HEK293T (cell line): Measurements from ENCODE around the gene NAALADL2.

Experiments used
- CTCF ChIA-PET: fragments of 350-600 bp; formaldehyde crosslinking; extraction: SDS; loops from one replicate; lab custom pipeline; 2021; ENCODE audit warnings: antibody characterized with exemption, inconsistent platforms; lab: Yijun Ruan, JAX
- POLR2A ChIA-PET: fragments of 350-600 bp; formaldehyde crosslinking; extraction: SDS; loops from one replicate; lab custom pipeline; 2020; ENCODE audit warnings: antibody characterized with exemption, inconsistent platforms; lab: Yijun Ruan, JAX
- DNase-seq: peaks from one replicate; pipeline ENCODE4 v3.0.0; 2012; ENCODE audit warnings: mixed read lengths; ENCODE audit errors: extremely low spot score
- ARNT ChIP-seq: fragments of 450-650 bp; IDR thresholded peaks from 2 replicates; pipeline ENCODE4 v1.6.1; 2017; ENCODE audit warnings: mild to moderate bottlenecking
- BHLHE40 ChIP-seq: fragments of 450-650 bp; IDR thresholded peaks from 2 replicates; pipeline ENCODE4 v1.6.1; 2016; ENCODE audit warnings: mild to moderate bottlenecking, moderate library complexity, borderline replicate concordance
- CTBP1 ChIP-seq: fragments of 450-650 bp; IDR thresholded peaks from 2 replicates; pipeline ENCODE4 v1.6.1; 2016; ENCODE audit warnings: borderline replicate concordance
- ELF4 ChIP-seq: fragments of 450-650 bp; IDR thresholded peaks from 2 replicates; pipeline ENCODE4 v1.6.1; 2017; ENCODE audit warnings: antibody characterized with exemption
- FOXA1 ChIP-seq: fragments of 450-650 bp; IDR thresholded peaks from 2 replicates; pipeline ENCODE4 v1.6.1; 2016; ENCODE audit warnings: mild to moderate bottlenecking
- FOXK2 ChIP-seq: fragments of 450-650 bp; IDR thresholded peaks from 2 replicates; pipeline ENCODE4 v1.6.1; 2016; ENCODE audit warnings: mild to moderate bottlenecking
- FOXM1 ChIP-seq: fragments of 450-650 bp; IDR thresholded peaks from 2 replicates; pipeline ENCODE4 v1.6.1; 2017; ENCODE audit warnings: mild to moderate bottlenecking, borderline replicate concordance
- HDGF ChIP-seq: fragments of 450-650 bp; IDR thresholded peaks from 2 replicates; pipeline ENCODE4 v1.6.1; 2017; ENCODE audit warnings: antibody characterized with exemption, borderline replicate concordance
- L3MBTL2 ChIP-seq: fragments of 450-650 bp; conservative IDR thresholded peaks from 2 replicates; pipeline ENCODE4 v1.6.1; 2016; ENCODE audit warnings: mild to moderate bottlenecking
- LEF1 ChIP-seq: fragments of 450-650 bp; IDR thresholded peaks from 2 replicates; pipeline ENCODE4 v1.6.1; 2017; ENCODE audit warnings: mild to moderate bottlenecking, borderline replicate concordance
- NFRKB ChIP-seq: fragments of 450-650 bp; IDR thresholded peaks from 2 replicates; pipeline ENCODE4 v1.6.1; 2016; ENCODE audit warnings: mild to moderate bottlenecking, moderate library complexity
- SP1 ChIP-seq: fragments of 450-650 bp; IDR thresholded peaks from 2 replicates; pipeline ENCODE4 v1.6.1; 2017
- SUZ12 ChIP-seq: fragments of 450-650 bp; IDR thresholded peaks from 2 replicates; pipeline ENCODE4 v1.6.1; 2016; ENCODE audit warnings: mild to moderate bottlenecking
- TARDBP ChIP-seq: fragments of 450-650 bp; IDR thresholded peaks from 2 replicates; pipeline ENCODE4 v1.6.1; 2016
- ZNF384 ChIP-seq: fragments of 450-650 bp; IDR thresholded peaks from 2 replicates; pipeline ENCODE4 v1.6.1; 2016
- TF ChIP-seq, protein P1 (sequence below): fragments of 450-650 bp; IDR thresholded peaks from 2 replicates; pipeline ENCODE4 v1.6.1; 2016

NAALADL2 gene

GRCh38 chr3:175381685-175382084, 522.6 kb downstream of the NAALADL2 start:
- CTCF ChIA-PET: no interaction called here

DNA sequence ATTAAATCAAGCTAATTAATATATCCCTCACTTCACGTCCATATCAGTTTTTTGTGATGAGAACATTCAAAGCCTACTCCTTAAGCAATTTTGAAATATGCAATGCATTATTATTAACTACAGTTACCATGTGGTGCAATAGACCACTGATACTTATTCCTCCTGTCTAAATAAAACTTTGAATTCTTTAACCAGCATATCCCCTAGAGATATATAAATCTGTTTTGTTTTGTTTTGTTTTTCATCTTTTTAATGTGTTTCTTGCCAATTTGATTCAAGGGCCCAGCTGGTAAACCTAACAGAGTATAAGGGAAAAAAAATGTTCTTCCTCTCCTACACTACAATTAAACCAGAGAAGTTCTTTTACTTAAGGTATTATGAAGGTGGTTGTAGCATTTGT, 524.2 kb downstream of the NAALADL2 start:
- DNase-seq: no peak
- TF ChIP-seq ARNT: no peak
- no peak for TF ChIP-seq ELF4
- no peak for TF ChIP-seq ZNF384
- TF ChIP-seq FOXA1: no peak
- TF ChIP-seq BHLHE40: no peak
- no peak for TF ChIP-seq NFRKB
- TF ChIP-seq CTBP1: no peak
- TF ChIP-seq L3MBTL2: no peak
- no peak for TF ChIP-seq FOXK2
- TF ChIP-seq HDGF: no peak
- no peak for TF ChIP-seq LEF1
- TF ChIP-seq FOXM1: no peak
- TF ChIP-seq SUZ12: no peak
- no peak for TF ChIP-seq TARDBP
- no peak for TF ChIP-seq SP1
- POLR2A ChIA-PET: no interaction called here
- CTCF ChIA-PET: no interaction called here

More at GRCh38 chr3:175381685-175382084, 522.6 kb downstream of the NAALADL2 start:
- DNase-seq: no peak
- POLR2A ChIA-PET: no interaction called here
- TF ChIP-seq BHLHE40 (no peak), LEF1 (no peak), ZNF384 (no peak), ELF4 (no peak), L3MBTL2 (no peak)

DNA sequence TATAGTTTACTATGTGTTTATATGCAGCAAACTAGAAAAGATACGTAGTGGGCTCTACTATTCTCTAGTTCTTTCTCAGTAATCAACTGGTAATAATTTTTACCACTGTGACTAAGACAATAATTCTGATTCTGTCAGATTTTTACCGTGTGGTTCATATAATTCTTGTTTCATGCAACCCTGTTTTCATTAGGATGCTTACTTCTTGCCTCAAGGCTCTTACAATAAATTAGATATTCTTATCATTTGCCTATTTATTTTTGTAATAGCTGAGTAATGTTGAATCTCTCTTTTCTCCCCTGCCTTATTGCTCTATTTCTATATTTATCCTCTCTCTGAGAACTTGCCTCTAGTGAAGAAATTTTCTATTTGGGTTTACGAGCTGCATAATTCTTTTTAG, 524.7 kb downstream of the NAALADL2 start:
- ChIA-PET POLR2A (no interaction called here), CTCF (no interaction called here)
- no peak for DNase-seq
- TF ChIP-seq SUZ12 (no peak), TARDBP (no peak), ARNT (no peak), FOXM1 (no peak), LEF1 (no peak), HDGF (no peak), CTBP1 (no peak), L3MBTL2 (no peak), BHLHE40 (no peak), ZNF384 (no peak), NFRKB (no peak), FOXA1 (no peak), SP1 (no peak), FOXK2 (no peak), ELF4 (no peak)
- TF ChIP-seq, protein P1, sequence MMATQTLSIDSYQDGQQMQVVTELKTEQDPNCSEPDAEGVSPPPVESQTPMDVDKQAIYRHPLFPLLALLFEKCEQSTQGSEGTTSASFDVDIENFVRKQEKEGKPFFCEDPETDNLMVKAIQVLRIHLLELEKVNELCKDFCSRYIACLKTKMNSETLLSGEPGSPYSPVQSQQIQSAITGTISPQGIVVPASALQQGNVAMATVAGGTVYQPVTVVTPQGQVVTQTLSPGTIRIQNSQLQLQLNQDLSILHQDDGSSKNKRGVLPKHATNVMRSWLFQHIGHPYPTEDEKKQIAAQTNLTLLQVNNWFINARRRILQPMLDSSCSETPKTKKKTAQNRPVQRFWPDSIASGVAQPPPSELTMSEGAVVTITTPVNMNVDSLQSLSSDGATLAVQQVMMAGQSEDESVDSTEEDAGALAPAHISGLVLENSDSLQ: no peak

- no peak for TF ChIP-seq FOXM1
- TF ChIP-seq FOXK2: no peak
- no peak for TF ChIP-seq HDGF
- TF ChIP-seq ELF4: no peak
- TF ChIP-seq LEF1: no peak
- TF ChIP-seq ZNF384: no peak
- TF ChIP-seq NFRKB: no peak
- TF ChIP-seq CTBP1: no peak
- no peak for DNase-seq
- ChIA-PET POLR2A (no interaction called here), CTCF (no interaction called here)
These were observed 525.4 kb downstream of the NAALADL2 start for GRCh38 chr3:175384569-175384968.

GRCh38 chr3:175386630-175387029, 527.5 kb downstream of the NAALADL2 start:
- ChIA-PET POLR2A (no interaction called here), CTCF (no interaction called here)
- TF ChIP-seq L3MBTL2 (no peak), ELF4 (no peak), ZNF384 (no peak), FOXK2 (no peak), TARDBP (no peak), LEF1 (no peak), BHLHE40 (no peak), NFRKB (no peak), SP1 (no peak), ARNT (no peak)
- no peak for DNase-seq

GRCh38 chr3:175389560-175389959, 530.4 kb downstream of the NAALADL2 start:
- POLR2A ChIA-PET: no interaction called here
- no peak for TF ChIP-seq BHLHE40
- no peak for TF ChIP-seq ZNF384
- TF ChIP-seq NFRKB: no peak
- TF ChIP-seq TARDBP: no peak
- TF ChIP-seq ARNT: no peak
- no peak for TF ChIP-seq ELF4
- no peak for TF ChIP-seq HDGF
- TF ChIP-seq SUZ12: no peak
- CTCF ChIA-PET: interaction anchor here (0.6 kb wide), 1 partner anchor 159 kb away, joined by 4 read pairs; no protein-coding TSS in a partner anchor
- DNase-seq: no peak

DNA sequence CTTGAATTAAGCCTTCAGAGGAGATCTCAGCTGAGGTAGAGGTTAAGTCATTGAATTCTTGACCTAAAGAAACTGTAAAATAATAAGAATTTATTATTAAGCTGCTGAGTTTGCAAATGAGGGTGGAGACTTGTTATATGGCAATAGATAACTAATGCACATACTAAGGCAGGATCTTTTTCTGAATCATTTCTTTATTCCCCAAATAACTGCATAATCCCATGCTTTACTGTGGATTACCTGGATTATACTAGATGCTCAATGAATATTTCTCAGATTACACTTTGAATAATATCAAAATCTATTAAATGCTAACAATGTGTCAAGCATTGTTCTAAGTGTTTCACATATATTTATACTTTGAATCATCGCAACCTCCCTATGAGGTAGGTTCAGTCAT, 532.5 kb downstream of the NAALADL2 start:
- no peak for TF ChIP-seq ZNF384
- POLR2A ChIA-PET: no interaction called here
- CTCF ChIA-PET: no interaction called here

DNA sequence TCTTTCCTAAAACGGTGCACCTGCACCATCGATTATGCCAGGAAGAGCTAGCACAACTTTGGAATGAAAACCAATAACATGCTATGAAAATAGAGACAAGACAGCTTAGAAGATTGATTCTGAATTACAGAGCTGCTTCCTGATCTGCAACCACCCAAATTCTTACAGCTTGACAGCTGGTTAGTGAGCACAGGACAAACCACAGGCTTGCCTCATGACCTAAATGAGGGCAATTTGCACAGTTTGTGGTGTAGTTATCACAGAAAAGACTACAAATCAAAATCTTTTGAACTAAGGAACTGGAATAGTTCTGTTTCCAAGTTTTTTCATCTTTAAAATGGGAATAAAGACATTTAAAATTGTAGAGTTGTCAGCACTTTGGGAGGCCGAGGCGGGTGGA, 533.5 kb downstream of the NAALADL2 start:
- no peak for DNase-seq
- CTCF ChIA-PET: no interaction called here
- POLR2A ChIA-PET: no interaction called here
- TF ChIP-seq L3MBTL2 (no peak), FOXA1 (no peak), ARNT (no peak), BHLHE40 (no peak)

More for the DNA sequence above, 532.5 kb downstream of the NAALADL2 start:
- no peak for DNase-seq
